ENCODE data around the gene MISFA.

MISFA gene

GRCh38 chr11:18599739-18600230, at the start of gene MISFA:
MISFA (plus strand) TSS chr11:18599789; CDS start chr11:18599929, 140 bp downstream.
- H3K36me3 ChIP-seq (ENCODE audit: insufficient read depth, low read length), result peaks cover 18% of the 10 kb centered on the region
- H3K4me3 ChIP-seq (ENCODE audit: low read depth in 1 of 2, low read length in 2 of 2), result no peak within 1 kb of the TSS
- H3K9me3 ChIP-seq (ENCODE audit: low read length), result no peaks in the 10 kb centered on the region
- no peak within 1 kb of the TSS for H3K27ac ChIP-seq (ENCODE audit: low read depth, low read length)
- H3K4me1 ChIP-seq (ENCODE audit: insufficient read depth, low read length), result no peaks in the 10 kb centered on the region
- H3K9ac ChIP-seq (ENCODE audit: low read length), result no peak within 1 kb of the TSS
- no peaks in the 10 kb centered on the region for H3K27me3 ChIP-seq (ENCODE audit: control insufficient read depth in 1 of 2, insufficient read depth in 2 of 2, low read length in 2 of 2)

- Histone ChIP-seq H3K4me1 (ENCODE audit: insufficient read depth, low read length) (no peaks in the 10 kb centered on the region), H3K4me3 (ENCODE audit: low read depth in 1 of 2, low read length in 2 of 2) (no peak overlapping the region), H3K27me3 (ENCODE audit: control insufficient read depth in 1 of 2, insufficient read depth in 2 of 2, low read length in 2 of 2) (no peaks in the 10 kb centered on the region), H3K36me3 (ENCODE audit: insufficient read depth, low read length) (peaks cover 25% of the 10 kb centered on the region), H3K9ac (ENCODE audit: low read length) (no peak overlapping the region), H3K9me3 (ENCODE audit: low read length) (no peaks in the 10 kb centered on the region), H3K27ac (ENCODE audit: low read depth, low read length) (no peak overlapping the region)
Measured at GRCh38 chr11:18563090-18563730, 36.4 kb upstream of the MISFA start.

DNA sequence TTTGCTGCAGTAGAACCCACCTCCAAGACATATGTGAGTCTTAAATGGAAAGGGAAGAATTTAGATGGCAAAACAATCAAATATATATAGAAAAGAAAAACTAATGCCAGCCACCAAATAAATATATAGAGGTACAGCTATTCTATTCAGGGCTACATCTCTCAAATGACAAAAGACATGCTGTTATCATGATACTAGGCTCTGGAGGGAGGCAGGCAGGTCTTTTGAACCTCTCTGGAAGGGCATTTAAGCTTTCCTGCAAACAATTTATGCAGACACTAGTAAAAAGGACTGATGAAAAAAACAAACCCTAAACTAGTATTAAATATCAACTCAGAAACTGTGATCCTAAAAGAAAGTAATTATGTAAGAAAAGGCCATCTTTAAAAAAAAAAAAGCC, 35.4 kb upstream of the MISFA start:
- Histone ChIP-seq H3K27me3 (ENCODE audit: control insufficient read depth in 1 of 2, insufficient read depth in 2 of 2, low read length in 2 of 2) (no peaks in the 10 kb centered on the region), H3K27ac (ENCODE audit: low read depth, low read length) (no peak overlapping the region), H3K4me1 (ENCODE audit: insufficient read depth, low read length) (no peaks in the 10 kb centered on the region), H3K9ac (ENCODE audit: low read length) (no peak overlapping the region), H3K36me3 (ENCODE audit: insufficient read depth, low read length) (peaks cover 25% of the 10 kb centered on the region), H3K4me3 (ENCODE audit: low read depth in 1 of 2, low read length in 2 of 2) (no peak overlapping the region), H3K9me3 (ENCODE audit: low read length) (no peaks in the 10 kb centered on the region)

GRCh38 chr11:18566406-18566805, 33.2 kb upstream of the MISFA start:
- no peaks in the 10 kb centered on the region for H3K4me1 ChIP-seq (ENCODE audit: insufficient read depth, low read length)
- no peaks in the 10 kb centered on the region for H3K9me3 ChIP-seq (ENCODE audit: low read length)
- no peaks in the 10 kb centered on the region for H3K27me3 ChIP-seq (ENCODE audit: control insufficient read depth in 1 of 2, insufficient read depth in 2 of 2, low read length in 2 of 2)
- H3K4me3 ChIP-seq (ENCODE audit: low read depth in 1 of 2, low read length in 2 of 2), result no peak overlapping the region
- H3K27ac ChIP-seq (ENCODE audit: low read depth, low read length), result no peak overlapping the region
- H3K9ac ChIP-seq (ENCODE audit: low read length), result no peak overlapping the region
- peaks cover 28% of the 10 kb centered on the region for H3K36me3 ChIP-seq (ENCODE audit: insufficient read depth, low read length)

DNA sequence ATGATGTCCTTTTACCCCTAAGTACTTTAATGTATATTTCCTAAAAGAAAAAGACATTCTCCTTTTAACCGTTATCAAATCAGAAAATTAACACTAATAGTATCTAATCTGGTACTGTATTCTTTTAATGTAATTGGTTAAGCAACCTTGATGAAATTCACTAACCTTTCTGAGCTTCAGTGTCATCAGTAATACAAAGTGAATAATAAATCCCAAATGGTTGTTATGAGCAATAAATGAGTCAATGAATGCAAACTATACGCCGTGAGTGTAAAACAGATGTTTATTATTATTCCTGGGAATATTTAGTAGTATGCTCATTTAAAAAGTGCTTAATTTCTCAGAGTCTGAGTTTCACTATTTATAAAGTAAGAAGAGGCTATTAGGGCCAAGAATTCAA, 32.5 kb upstream of the MISFA start:
- Histone ChIP-seq H3K9ac (ENCODE audit: low read length) (no peak overlapping the region), H3K9me3 (ENCODE audit: low read length) (no peaks in the 10 kb centered on the region), H3K4me1 (ENCODE audit: insufficient read depth, low read length) (no peaks in the 10 kb centered on the region), H3K4me3 (ENCODE audit: low read depth in 1 of 2, low read length in 2 of 2) (no peak overlapping the region), H3K36me3 (ENCODE audit: insufficient read depth, low read length) (peaks cover 28% of the 10 kb centered on the region), H3K27me3 (ENCODE audit: control insufficient read depth in 1 of 2, insufficient read depth in 2 of 2, low read length in 2 of 2) (no peaks in the 10 kb centered on the region), H3K27ac (ENCODE audit: low read depth, low read length) (no peak overlapping the region)

GRCh38 chr11:18575361-18575760, 24.2 kb upstream of the MISFA start:
- Histone ChIP-seq H3K9ac (ENCODE audit: low read length) (no peak overlapping the region), H3K9me3 (ENCODE audit: low read length) (no peaks in the 10 kb centered on the region), H3K36me3 (ENCODE audit: insufficient read depth, low read length) (peaks cover 44% of the 10 kb centered on the region), H3K4me3 (ENCODE audit: low read depth in 1 of 2, low read length in 2 of 2) (no peak overlapping the region), H3K27me3 (ENCODE audit: control insufficient read depth in 1 of 2, insufficient read depth in 2 of 2, low read length in 2 of 2) (no peaks in the 10 kb centered on the region), H3K27ac (ENCODE audit: low read depth, low read length) (no peak overlapping the region), H3K4me1 (ENCODE audit: insufficient read depth, low read length) (no peaks in the 10 kb centered on the region)

GRCh38 chr11:18578975-18579598, 20.5 kb upstream of the MISFA start:
- no peak overlapping the region for H3K4me3 ChIP-seq (ENCODE audit: low read depth in 1 of 2, low read length in 2 of 2)
- no peak overlapping the region for H3K27ac ChIP-seq (ENCODE audit: low read depth, low read length)
- no peaks in the 10 kb centered on the region for H3K9me3 ChIP-seq (ENCODE audit: low read length)
- no peak overlapping the region for H3K9ac ChIP-seq (ENCODE audit: low read length)
- H3K27me3 ChIP-seq (ENCODE audit: control insufficient read depth in 1 of 2, insufficient read depth in 2 of 2, low read length in 2 of 2), result no peaks in the 10 kb centered on the region
- H3K4me1 ChIP-seq (ENCODE audit: insufficient read depth, low read length), result no peaks in the 10 kb centered on the region
- H3K36me3 ChIP-seq (ENCODE audit: insufficient read depth, low read length), result peaks cover 32% of the 10 kb centered on the region

- Histone ChIP-seq H3K4me3 (ENCODE audit: low read depth in 1 of 2, low read length in 2 of 2) (no peak overlapping the region), H3K27me3 (ENCODE audit: control insufficient read depth in 1 of 2, insufficient read depth in 2 of 2, low read length in 2 of 2) (no peaks in the 10 kb centered on the region), H3K4me1 (ENCODE audit: insufficient read depth, low read length) (no peaks in the 10 kb centered on the region), H3K27ac (ENCODE audit: low read depth, low read length) (no peak overlapping the region), H3K36me3 (ENCODE audit: insufficient read depth, low read length) (peaks cover 23% of the 10 kb centered on the region), H3K9me3 (ENCODE audit: low read length) (no peaks in the 10 kb centered on the region), H3K9ac (ENCODE audit: low read length) (no peak overlapping the region)
Measured at GRCh38 chr11:18580113-18580766, 19.3 kb upstream of the MISFA start.

DNA sequence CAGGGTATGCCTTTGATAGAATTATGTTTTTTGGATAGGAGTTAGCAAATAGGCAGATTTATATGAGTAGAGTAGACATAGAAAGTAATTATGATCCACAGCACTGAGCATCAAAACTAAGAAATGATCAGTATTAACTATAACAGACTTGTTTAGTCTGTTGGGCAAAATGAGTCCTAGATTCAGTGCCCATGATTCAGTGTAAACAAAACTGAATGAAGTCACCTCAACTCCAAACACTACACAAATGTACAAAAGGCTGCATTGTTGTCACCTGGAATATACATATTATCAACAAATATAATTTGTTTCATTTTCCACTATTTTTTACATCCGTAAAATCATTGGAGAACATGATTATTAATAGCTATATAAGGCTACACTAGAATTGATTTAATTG, 17.8 kb upstream of the MISFA start:
- H3K36me3 ChIP-seq (ENCODE audit: insufficient read depth, low read length), result peaks cover 15% of the 10 kb centered on the region
- H3K4me3 ChIP-seq (ENCODE audit: low read depth in 1 of 2, low read length in 2 of 2), result no peak overlapping the region
- no peak overlapping the region for H3K27ac ChIP-seq (ENCODE audit: low read depth, low read length)
- H3K4me1 ChIP-seq (ENCODE audit: insufficient read depth, low read length), result no peaks in the 10 kb centered on the region
- no peak overlapping the region for H3K9ac ChIP-seq (ENCODE audit: low read length)
- no peaks in the 10 kb centered on the region for H3K9me3 ChIP-seq (ENCODE audit: low read length)
- H3K27me3 ChIP-seq (ENCODE audit: control insufficient read depth in 1 of 2, insufficient read depth in 2 of 2, low read length in 2 of 2), result no peaks in the 10 kb centered on the region

DNA sequence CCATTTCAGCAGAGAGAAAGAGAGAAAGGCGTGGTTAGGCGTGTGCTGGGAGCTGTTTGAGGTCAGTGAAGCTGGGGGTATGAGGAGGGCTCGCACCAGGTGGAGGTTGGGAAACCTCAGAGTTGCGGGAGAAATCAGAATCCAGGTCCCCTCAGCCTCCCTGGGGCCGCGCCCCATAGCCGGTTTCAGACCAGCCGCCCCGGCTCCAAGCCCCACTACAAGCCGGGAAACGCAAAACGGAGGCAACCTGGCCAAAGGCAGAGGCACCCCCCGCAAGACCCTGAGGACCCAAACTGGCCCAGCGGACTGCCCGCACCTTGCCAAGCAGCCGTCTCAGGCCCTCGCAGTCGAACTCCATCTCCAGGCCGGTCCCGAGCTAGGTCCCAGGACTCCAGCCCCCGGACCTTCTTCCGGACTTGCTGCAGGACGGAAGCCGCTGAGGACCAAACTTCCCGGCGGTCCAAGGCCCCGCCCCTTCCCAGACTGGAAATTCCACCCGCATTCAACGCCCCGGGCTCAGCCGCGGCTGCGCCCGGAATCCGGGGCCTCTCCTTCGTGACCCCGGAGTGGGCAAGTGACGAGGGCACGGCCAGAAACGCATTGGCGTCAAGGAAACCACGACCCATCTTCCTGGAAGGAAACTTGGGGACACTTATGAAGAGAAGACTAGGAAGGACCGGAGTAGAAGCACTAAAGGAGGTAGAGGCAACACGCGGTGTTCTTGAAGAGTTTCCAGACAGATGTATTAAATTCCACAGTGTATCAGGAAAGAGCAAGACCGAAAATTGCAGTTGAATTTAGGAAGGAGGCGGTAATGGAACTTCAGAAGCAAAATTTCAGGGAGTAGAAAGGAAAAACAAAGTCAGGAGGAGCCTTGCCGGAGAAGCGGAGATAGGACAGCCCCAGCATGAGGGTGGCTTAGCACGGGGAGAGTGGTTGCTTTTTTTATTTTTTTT, 11.0 kb upstream of the MISFA start, which contains the start of gene UEVLD:
Gene UEVLD, minus strand, starts transcription at position 438 of the 956 bp plus-strand sequence. Its CDS starts 80 bp downstream, at position 358.
- Histone ChIP-seq H3K27me3 (ENCODE audit: control insufficient read depth in 1 of 2, insufficient read depth in 2 of 2, low read length in 2 of 2) (no peaks in the 10 kb centered on the region), H3K4me1 (ENCODE audit: insufficient read depth, low read length) (peaks cover 29% of the 10 kb centered on the region), H3K4me3 (ENCODE audit: low read depth in 1 of 2, low read length in 2 of 2) (peak within 1 kb of the TSS; percentile 84 to 86), H3K27ac (ENCODE audit: low read depth, low read length) (peak within 1 kb of the TSS; percentile 90), H3K9ac (ENCODE audit: low read length) (peak within 1 kb of the TSS; percentile 76), H3K9me3 (ENCODE audit: low read length) (no peaks in the 10 kb centered on the region), H3K36me3 (ENCODE audit: insufficient read depth, low read length) (no peaks in the 10 kb centered on the region)

- no peaks in the 10 kb centered on the region for H3K9me3 ChIP-seq (ENCODE audit: low read length)
- H3K9ac ChIP-seq (ENCODE audit: low read length), result no peak overlapping the region
- H3K4me3 ChIP-seq (ENCODE audit: low read depth in 1 of 2, low read length in 2 of 2), result no peak overlapping the region
- no peak overlapping the region for H3K27ac ChIP-seq (ENCODE audit: low read depth, low read length)
- peaks cover 29% of the 10 kb centered on the region for H3K4me1 ChIP-seq (ENCODE audit: insufficient read depth, low read length)
- no peaks in the 10 kb centered on the region for H3K27me3 ChIP-seq (ENCODE audit: control insufficient read depth in 1 of 2, insufficient read depth in 2 of 2, low read length in 2 of 2)
- H3K36me3 ChIP-seq (ENCODE audit: insufficient read depth, low read length), result peaks cover 5% of the 10 kb centered on the region
Measured at GRCh38 chr11:18590571-18590970, 9.0 kb upstream of the MISFA start.
